Ovary (tissue), 9 donors: ENCODE results near the gene FOSL1. TPM values are rescaled to one million over a fixed set of nuclear protein-coding genes. Genes with fewer than 3 reads are reported as not detected.

Source experiments
- DNase-seq, 5 donors: peaks; one replicate each; pipeline ENCODE4 v3.0.0-alpha.2; 2019 to 2020
- H3K27ac ChIP-seq, 2 donors: fragments of 200-600 bp; one replicate each; pipeline versions ENCODE4 v1.5.1 to v1.8.0; 2019 to 2022
- H3K27me3 ChIP-seq: fragments of 200-600 bp; one replicate; pipeline ENCODE4 v1.8.0; 2022
- H3K36me3 ChIP-seq: fragments of 200-600 bp; sonication (generic); one replicate; pipeline ENCODE4 v1.5.1; 2019
- H3K4me1 ChIP-seq: one replicate; pipeline ENCODE4 v1.8.1; 2013; ENCODE audit warnings: mild to moderate bottlenecking, moderate library complexity; ENCODE audit not compliant: insufficient read depth
- H3K4me3 ChIP-seq: fragments of 200-600 bp; sonication (generic); one replicate; pipeline ENCODE4 v1.5.1; 2017
- H3K9me3 ChIP-seq, 2 donors: fragments of 200-600 bp in 1 of 2; sonication (generic) in 1 of 2; one replicate each; pipeline versions ENCODE4 v1.5.1 to v1.8.1; 2013 to 2019; ENCODE audit warnings: mild to moderate bottlenecking in 1 of 2, moderate library complexity in 1 of 2
- CTCF ChIP-seq, 3 donors: fragments of 450-650 bp in 2 of 3; fragments of 200-600 bp in 1 of 3; IDR thresholded peaks; one replicate each; pipeline versions ENCODE4 v1.5.1 to v1.8.0; 2016 to 2022; ENCODE audit warnings: antibody characterized with exemption in 3 of 3, mild to moderate bottlenecking in 1 of 3
- EP300 ChIP-seq: sonication (generic); formaldehyde crosslinking; IDR thresholded peaks from one replicate; pipeline ENCODE4 v1.6.1; 2017; ENCODE audit warnings: antibody characterized with exemption
- POLR2A ChIP-seq: fragments of 450-650 bp; IDR thresholded peaks from one replicate; pipeline ENCODE4 v1.6.1; 2017; ENCODE audit warnings: antibody characterized with exemption, mild to moderate bottlenecking, moderate library complexity
- WGBS, 3 donors: extraction: QIAGEN DNeasy Blood & Tissue Kit in 1 of 3; methylation state at CpG; one replicate each; pipeline versions ENCODE4 v1.1.5 to v1.1.7; 2013 to 2017; 5-methylcytosine and 5-hydroxymethylcytosine counted together
- intact Hi-C, 4 donors: fragments of 100-400 bp; cut with DNase I; formaldehyde crosslinking; loops; one replicate each; pipeline versions ENCODE4 v1.11.0 to v1.15.1; 2022 to 2023
- polyA plus RNA-seq, 2 donors: library from polyadenylated mRNA; stranded (reverse); fragments of 200-250 nt in 1 of 2; fragments of 350-450 nt in 1 of 2; fragmentation: Illumina TruSeq in 1 of 2; extraction: RNeasy Lipid Tissue Mini Kit (QIAGEN cat#74804) in 1 of 2; gene quantifications; one replicate each; pipeline ENCODE4 v1.2.3, GENCODE V29; 2013 to 2014
- total RNA-seq, 7 donors: library from RNA; depleted of rRNA in 2 of 7; stranded (reverse); fragments of >200 nt in 2 of 7; fragmentation: NEBNext Ultra II Directional in 3 of 7; extraction: Animal tissue kit (Norgen Biotek cat#: 25700) in 3 of 7; gene quantifications; one replicate each; pipeline versions ENCODE4 v1.1.0 to v1.2.4, GENCODE V29; 2016 to 2023
- donor health status: DM: no; HTN: no; CAD: no; lungs with moderate emphysema.
- donor health status: DM: no; HTN: no; CAD: no.
- donor health status: Bipolar disorder and iron deficiency.
- donor health status: DM: yes; HTN: yes; CAD: no.
- donor health status: DM: no; HTN: no; CAD: no.
- donor health status: DM: yes; HTN: yes; CAD: no.

The FOSL1 gene
- total and polyA plus RNA-seq, 9 donors, result 0.61 to 9.4 (median 1.0) TPM

GRCh38 chr11:65859812-65860277 is 40.3 kb downstream of the FOSL1 start:
- no peak for TF ChIP-seq EP300
- no peaks in the 10 kb centered on the region for H3K9me3 ChIP-seq
- H3K36me3 ChIP-seq, result no peaks in the 10 kb centered on the region
- DNase-seq, result no peak
- H3K27ac ChIP-seq, result peak overlapping the region; percentile 82 to 90
- H3K27me3 ChIP-seq, result no peaks in the 10 kb centered on the region
- H3K4me1 ChIP-seq, result peaks cover 4% of the 10 kb centered on the region
- peak overlapping the region; percentile 78 for H3K4me3 ChIP-seq
- intact Hi-C loops, result no loop called here
- 0 to 1% (median 0%) methylated on average over 16 of the region's 16 CpGs for WGBS, 3 donors

GRCh38 chr11:65859095-65859811 is 40.9 kb downstream of the FOSL1 start:
- Histone ChIP-seq H3K9me3 (no peaks in the 10 kb centered on the region), H3K27me3 (no peaks in the 10 kb centered on the region), H3K36me3 (no peaks in the 10 kb centered on the region), H3K4me3 (peak overlapping the region; percentile 78), H3K27ac (peak overlapping the region; percentile 82 to 90), H3K4me1 (peaks cover 4% of the 10 kb centered on the region)
- TF ChIP-seq EP300 (peak; percentile 29), POLR2A (peak; percentile 97), CTCF (IDR thresholded peaks at IDR 0.05) (peak in 1 of 3 donors; percentile 25)
- 0 to 1% (median 1%) methylated on average over 38 to 46 of the region's 46 CpGs for WGBS, 3 donors
- intact Hi-C loops, result no loop called here
- peak; percentile 97 to 100 (median 99) for DNase-seq

GRCh38 chr11:65858681-65859087 is 41.5 kb downstream of the FOSL1 start:
- 0% methylated on average over 10 of the region's 10 CpGs for WGBS, 3 donors
- TF ChIP-seq POLR2A (no peak), CTCF (IDR thresholded peaks at IDR 0.05) (no peak), EP300 (no peak)
- Histone ChIP-seq H3K9me3 (no peaks in the 10 kb centered on the region), H3K4me1 (peaks cover 4% of the 10 kb centered on the region), H3K27me3 (no peaks in the 10 kb centered on the region), H3K4me3 (peak overlapping the region; percentile 78), H3K27ac (peak overlapping the region; percentile 66 to 90), H3K36me3 (no peaks in the 10 kb centered on the region)
- no peak for DNase-seq
- intact Hi-C loops, result no loop called here

- intact Hi-C loops, result no loop called here
- Histone ChIP-seq H3K9me3 (no peaks in the 10 kb centered on the region), H3K27me3 (no peaks in the 10 kb centered on the region), H3K4me1 (peaks cover 4% of the 10 kb centered on the region), H3K27ac (peak within 1 kb of the TSS; percentile 77 to 90), H3K4me3 (peak within 1 kb of the TSS; percentile 78), H3K36me3 (no peaks in the 10 kb centered on the region)
- peak; percentile 97 to 99 (median 98) for DNase-seq
- TF ChIP-seq CTCF (IDR thresholded peaks at IDR 0.05), result peak in 1 of 3 donors; percentile 26
- TF ChIP-seq POLR2A, result peak; percentile 97
- TF ChIP-seq EP300, result peak; percentile 40
- WGBS, 3 donors, result 0 to 1% (median 1%) methylated on average over 43 to 92 of the region's 92 CpGs
Observed at GRCh38 chr11:65857853-65858680, 42.1 kb downstream of the FOSL1 start, which contains the start of gene CFL1. TSS of gene CFL1 (minus strand) at chr11:65858180. CDS start at chr11:65858099, 81 bp downstream.
